Activated B cell treated with CpG ODN at 0.5 μM for 24 hours (primary cell): ENCODE measurements around the gene HMGB2. TPM values are rescaled to one million over a fixed set of nuclear protein-coding genes. Genes with fewer than 3 reads are reported as not detected.

Source experiments
- ATAC-seq: fragments of 200-7000 bp; cut with Tn5 transposase; one replicate; pipeline ENCODE4 v1.10.0; 2021; ENCODE audit warnings: low read depth, mild to moderate bottlenecking, moderate library complexity
- CTCF ChIA-PET: fragments of 350-600 bp; sonication (Branson Sonifier 250); formaldehyde crosslinking; loops from one replicate; lab custom pipeline; 2021; ENCODE audit warnings: antibody characterized with exemption; lab: Charles Lee
- POLR2A ChIA-PET: fragments of 350-600 bp; sonication (Branson Sonifier 250); formaldehyde crosslinking; loops from one replicate; lab custom pipeline; 2021; ENCODE audit warnings: antibody characterized with exemption; lab: Charles Lee
- DNase-seq: peaks from one replicate; pipeline ENCODE4 v3.0.0; 2022
- H3K27ac Mint-ChIP-seq: one replicate; pipeline ENCODE4 v1.8.0; 2020; ENCODE audit warnings: mixed read lengths
- H3K27me3 Mint-ChIP-seq: one replicate; pipeline ENCODE4 v1.8.0; 2021; ENCODE audit warnings: mixed read lengths
- H3K36me3 Mint-ChIP-seq: one replicate; pipeline ENCODE4 v1.8.0; 2021; ENCODE audit warnings: low read depth, mixed read lengths
- H3K4me1 Mint-ChIP-seq: one replicate; pipeline ENCODE4 v1.8.0; 2021; ENCODE audit warnings: mixed read lengths
- H3K4me3 Mint-ChIP-seq: one replicate; pipeline ENCODE4 v1.8.0; 2020; ENCODE audit warnings: mild to moderate bottlenecking, mixed read lengths
- H3K9me3 Mint-ChIP-seq: one replicate; pipeline ENCODE4 v1.8.0; 2020; ENCODE audit warnings: mixed read lengths
- intact Hi-C: fragments of 100-400 bp; cut with micrococcal nuclease; formaldehyde crosslinking; loops from one replicate; pipeline ENCODE4 v1.15.1; 2024
- total RNA-seq: library from RNA; stranded (reverse); gene quantifications from 2 replicates; pipeline ENCODE4 v1.2.3, GENCODE V29; 2022
- TF ChIP-seq, protein P1 (sequence below): fragments of 200-600 bp; IDR thresholded peaks from one replicate; pipeline ENCODE4 v1.8.0; 2022; ENCODE audit warnings: antibody characterized with exemption, mild to moderate bottlenecking

The HMGB2 gene
- total RNA-seq, 1 donor from 2014 or later = 63.2 TPM

DNA sequence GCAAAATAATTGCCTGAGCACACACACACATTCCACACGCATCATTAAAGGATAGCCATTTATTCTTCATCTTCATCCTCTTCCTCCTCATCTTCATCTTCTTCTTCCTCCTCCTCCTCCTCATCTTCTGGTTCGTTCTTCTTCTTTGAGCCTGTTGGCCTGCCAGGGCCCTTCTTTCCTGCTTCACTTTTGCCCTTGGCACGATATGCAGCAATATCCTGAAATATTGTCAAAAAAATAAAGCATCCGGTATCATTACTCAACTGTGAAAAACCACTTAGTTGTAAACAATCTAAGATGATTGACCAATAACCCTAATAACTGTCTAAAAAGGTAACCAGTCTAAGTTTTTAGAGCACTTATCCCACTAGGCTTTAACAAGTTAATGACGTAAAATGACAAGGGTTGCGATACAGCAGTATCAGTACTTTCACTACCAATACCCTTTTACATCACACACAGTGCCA lies 2.1 kb downstream of the HMGB2 start:
- H3K36me3 Mint-ChIP-seq = peaks cover 41% of the 10 kb centered on the region
- intact Hi-C loops = loop anchor here (5.0 kb wide), 2 partner anchors 175 to 950 kb away; partner anchors contain the start of genes CEP44 and FBXO8

DNA sequence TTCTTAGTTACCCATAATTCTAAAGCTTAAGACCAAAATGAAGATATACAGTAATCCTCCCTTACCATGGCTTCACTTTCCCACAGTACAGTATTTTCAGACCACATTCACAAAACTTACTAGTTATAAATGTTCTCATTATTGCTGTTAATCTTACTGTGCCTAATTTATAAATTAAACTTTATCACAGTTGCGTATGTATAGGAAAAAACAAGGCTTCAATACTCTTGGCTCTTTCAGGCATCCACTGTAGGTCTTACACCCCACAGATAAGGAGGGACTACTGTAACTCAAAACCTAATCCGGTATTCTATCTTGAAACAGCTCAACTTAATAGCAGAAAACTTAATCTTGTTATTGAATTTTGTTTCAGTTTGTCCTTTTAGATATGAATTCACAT lies 3.6 kb downstream of the HMGB2 start:
- peaks cover 25% of the 10 kb centered on the region for H3K4me1 Mint-ChIP-seq
- no peak overlapping the region for H3K27ac Mint-ChIP-seq
- TF ChIP-seq, protein P1, sequence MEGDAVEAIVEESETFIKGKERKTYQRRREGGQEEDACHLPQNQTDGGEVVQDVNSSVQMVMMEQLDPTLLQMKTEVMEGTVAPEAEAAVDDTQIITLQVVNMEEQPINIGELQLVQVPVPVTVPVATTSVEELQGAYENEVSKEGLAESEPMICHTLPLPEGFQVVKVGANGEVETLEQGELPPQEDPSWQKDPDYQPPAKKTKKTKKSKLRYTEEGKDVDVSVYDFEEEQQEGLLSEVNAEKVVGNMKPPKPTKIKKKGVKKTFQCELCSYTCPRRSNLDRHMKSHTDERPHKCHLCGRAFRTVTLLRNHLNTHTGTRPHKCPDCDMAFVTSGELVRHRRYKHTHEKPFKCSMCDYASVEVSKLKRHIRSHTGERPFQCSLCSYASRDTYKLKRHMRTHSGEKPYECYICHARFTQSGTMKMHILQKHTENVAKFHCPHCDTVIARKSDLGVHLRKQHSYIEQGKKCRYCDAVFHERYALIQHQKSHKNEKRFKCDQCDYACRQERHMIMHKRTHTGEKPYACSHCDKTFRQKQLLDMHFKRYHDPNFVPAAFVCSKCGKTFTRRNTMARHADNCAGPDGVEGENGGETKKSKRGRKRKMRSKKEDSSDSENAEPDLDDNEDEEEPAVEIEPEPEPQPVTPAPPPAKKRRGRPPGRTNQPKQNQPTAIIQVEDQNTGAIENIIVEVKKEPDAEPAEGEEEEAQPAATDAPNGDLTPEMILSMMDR = no peak
- intact Hi-C loops = loop anchor here (5.0 kb wide), 2 partner anchors 177 to 952 kb away; partner anchors contain the start of genes CEP44 and FBXO8
- no peaks in the 10 kb centered on the region for H3K27me3 Mint-ChIP-seq
- ChIA-PET CTCF (interaction anchor here (1.1 to 1.9 kb wide), 4 partner anchors 9 to 161 kb away, joined by 3 to 4 read pairs (median 3); no protein-coding TSS in a partner anchor), POLR2A (interaction anchor here (0.6 to 6.6 kb wide), 2 partner anchors 40 to 83 kb away, joined by 3 to 270 read pairs; partner anchors contain the start of gene SAP30)
- H3K4me3 Mint-ChIP-seq = no peak overlapping the region
- peaks cover 48% of the 10 kb centered on the region for H3K36me3 Mint-ChIP-seq
- H3K9me3 Mint-ChIP-seq = no peaks in the 10 kb centered on the region
- ATAC-seq (no peak), DNase-seq (no peak)

More for the DNA sequence above, 2.1 kb downstream of the HMGB2 start:
- Mint-ChIP-seq H3K27ac (no peak overlapping the region), H3K27me3 (no peaks in the 10 kb centered on the region), H3K4me3 (no peak overlapping the region), H3K4me1 (peaks cover 25% of the 10 kb centered on the region), H3K9me3 (no peaks in the 10 kb centered on the region)
- ATAC-seq (no peak), DNase-seq (no peak)
- ChIA-PET POLR2A (interaction anchor here (2.4 to 6.6 kb wide), 2 partner anchors 35 to 39 kb away, joined by 11 to 270 read pairs; partner anchors contain the start of gene SAP30), CTCF (interaction anchor here (1.4 kb wide), 2 partner anchors 10 to 13 kb away, joined by 3 to 6 read pairs; no protein-coding TSS in a partner anchor)
- TF ChIP-seq, protein P1 = no peak

DNA sequence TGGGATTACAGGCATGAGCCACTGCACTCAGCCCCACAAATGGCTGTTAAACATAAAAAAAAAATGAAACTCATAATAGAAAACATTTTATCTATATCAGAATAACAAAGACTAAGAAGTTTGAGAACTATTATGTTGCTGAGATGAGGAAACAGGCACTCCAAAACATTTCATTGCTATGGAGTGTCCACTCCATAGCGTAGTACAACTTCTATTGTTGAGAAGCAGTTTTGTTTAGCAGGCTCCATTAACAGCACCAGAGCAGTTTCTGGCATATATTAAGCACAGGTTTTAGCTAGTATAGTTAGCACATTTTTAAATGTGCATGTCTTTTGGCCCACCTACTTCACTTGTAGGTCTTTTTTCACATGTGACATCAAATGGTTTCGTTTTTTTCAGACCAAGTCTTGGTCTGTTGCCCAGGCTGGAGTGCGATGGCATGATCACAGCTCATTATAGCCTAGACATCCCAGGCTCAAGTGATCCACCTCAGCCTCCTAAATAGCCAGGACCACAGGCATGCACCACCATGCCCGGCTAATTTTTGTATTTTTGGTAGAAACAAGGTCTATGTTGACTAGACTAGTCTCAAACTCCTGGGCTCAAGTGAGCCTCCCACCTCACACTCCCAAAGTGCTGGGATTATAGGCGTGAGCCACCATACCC lies 5.8 kb downstream of the HMGB2 start:
- TF ChIP-seq, protein P1 = no peak
- intact Hi-C loops = no loop called here
- Mint-ChIP-seq H3K4me1 (peaks cover 16% of the 10 kb centered on the region), H3K36me3 (peaks cover 37% of the 10 kb centered on the region), H3K27ac (no peak overlapping the region), H3K9me3 (no peaks in the 10 kb centered on the region), H3K4me3 (no peak overlapping the region), H3K27me3 (no peaks in the 10 kb centered on the region)
- no peak for ATAC-seq
- POLR2A ChIA-PET = interaction anchor here (1.1 kb wide), 2 partner anchors 42 to 43 kb away, joined by 3 read pairs; partner anchors contain the start of gene SAP30
- no peak for DNase-seq
- CTCF ChIA-PET = no interaction called here

DNA sequence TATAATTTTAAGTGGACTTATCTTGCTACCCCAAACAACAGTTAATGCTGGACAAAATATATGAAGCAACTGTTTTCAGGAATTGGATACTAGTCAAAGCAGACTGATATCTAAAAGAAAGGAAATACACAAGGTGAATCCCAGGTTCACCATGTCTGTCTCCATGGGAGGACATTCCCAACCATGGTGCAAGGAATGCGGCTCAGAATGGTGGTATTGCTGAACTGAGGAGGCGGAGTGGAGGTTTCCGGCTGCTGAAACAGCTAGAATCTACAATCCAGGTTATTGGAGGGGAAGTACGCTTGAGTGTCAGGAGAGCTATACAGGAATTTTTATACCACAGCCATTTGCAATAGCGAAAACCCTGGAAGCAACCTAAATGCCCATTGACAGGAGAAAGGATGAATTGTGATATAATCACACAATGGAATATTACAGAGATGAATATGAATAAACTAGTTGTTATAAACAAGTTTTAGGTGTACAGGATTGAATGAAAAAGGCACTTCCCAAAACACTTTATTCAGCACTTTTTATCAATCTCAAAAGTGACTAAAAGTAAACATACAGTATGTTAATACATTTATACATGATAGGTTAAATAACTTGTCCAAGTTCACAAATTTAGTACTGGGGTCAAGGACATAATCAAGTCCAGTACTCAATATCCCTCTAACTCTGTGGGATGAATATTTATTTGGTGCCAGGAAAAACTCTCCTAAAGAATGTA lies 9.0 kb downstream of the HMGB2 start:
- no peak for DNase-seq
- intact Hi-C loops = no loop called here
- no peaks in the 10 kb centered on the region for H3K9me3 Mint-ChIP-seq
- no peak overlapping the region for H3K4me3 Mint-ChIP-seq
- H3K4me1 Mint-ChIP-seq = no peaks in the 10 kb centered on the region
- no peaks in the 10 kb centered on the region for H3K27me3 Mint-ChIP-seq
- POLR2A ChIA-PET = interaction anchor here (3.5 kb wide), 1 partner anchor 9 kb away, joined by 19 read pairs; the partner anchor contains the start of gene HMGB2
- H3K27ac Mint-ChIP-seq = no peak overlapping the region
- CTCF ChIA-PET = no interaction called here
- peaks cover 35% of the 10 kb centered on the region for H3K36me3 Mint-ChIP-seq
- ATAC-seq = no peak
- TF ChIP-seq, protein P1 = no peak
